ENCODE results near the gene PHF8. TPM values are rescaled to one million over a fixed set of nuclear protein-coding genes. Genes with fewer than 3 reads are reported as not detected.

PHF8 gene
- polyA plus RNA-seq, result 20.5 TPM
- long read RNA-seq, donor 1, full-length matches to known transcripts, result 1 of 1 reads
- long read RNA-seq, donor 1, partial matches to known transcripts, result 0 of 1 reads
- long read RNA-seq, donor 1, other reads (novel, unspliced or antisense), result 0 of 1 reads
- long read RNA-seq, donor 2, full-length matches to known transcripts, result 1 of 1 reads
- long read RNA-seq, donor 2, partial matches to known transcripts, result 0 of 1 reads
- long read RNA-seq, donor 2, other reads (novel, unspliced or antisense), result 0 of 1 reads
- long read RNA-seq, donor 3, full-length matches to known transcripts, result 1 of 1 reads
- long read RNA-seq, donor 3, partial matches to known transcripts, result 0 of 1 reads
- long read RNA-seq, donor 3, other reads (novel, unspliced or antisense), result 0 of 1 reads
- long read RNA-seq, donor 4, result 0 reads
- long read RNA-seq, donor 5, full-length matches to known transcripts, result 1 of 1 reads
- long read RNA-seq, donor 5, partial matches to known transcripts, result 0 of 1 reads
- long read RNA-seq, donor 5, other reads (novel, unspliced or antisense), result 0 of 1 reads
- long read RNA-seq, donor 6, result 0 reads
- long read RNA-seq, donor 7, result 0 reads
- long read RNA-seq, donor 8, result 0 reads
- long read RNA-seq, donor 9, result 0 reads
- long read RNA-seq, donor 10, partial matches to known transcripts, result 0 of 1 reads
- long read RNA-seq, donor 10, other reads (novel, unspliced or antisense), result 0 of 1 reads
- long read RNA-seq, donor 11, result 0 reads

DNA sequence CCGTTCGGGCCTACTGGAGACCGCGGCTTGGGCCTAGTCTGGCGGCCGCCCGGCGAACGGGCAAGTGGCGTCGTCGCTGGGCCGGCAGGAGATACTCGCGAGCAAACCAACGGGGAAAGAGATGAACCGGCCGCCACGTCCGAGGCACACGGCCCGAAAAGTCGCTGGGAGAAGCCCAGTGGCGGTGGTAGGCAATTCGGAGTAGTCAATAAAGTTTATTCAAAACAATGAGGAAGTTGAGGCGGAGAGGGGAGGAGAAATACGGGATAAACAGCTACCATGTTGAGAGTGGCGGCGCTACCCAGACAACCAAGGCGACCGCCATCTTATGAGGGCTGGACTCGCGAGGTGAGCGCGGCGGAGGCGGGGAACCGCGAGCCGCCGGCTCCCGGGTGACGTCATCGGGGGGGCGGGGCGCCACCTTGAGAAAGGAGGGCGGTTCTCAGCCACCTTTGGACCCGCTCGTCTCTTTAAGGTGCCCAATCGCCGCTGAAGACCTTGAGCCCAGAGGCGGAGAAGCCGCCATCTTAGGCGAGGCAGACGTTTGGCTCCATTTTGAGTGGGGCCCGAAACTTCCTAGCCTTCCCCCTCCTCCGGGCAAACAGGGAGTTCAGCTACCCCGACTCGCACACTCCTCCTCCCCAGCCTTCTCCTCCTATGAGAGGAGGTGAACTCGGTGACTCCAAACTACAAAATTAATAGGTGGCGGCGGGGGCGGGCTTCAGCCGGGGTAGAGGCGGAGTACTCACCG, at the start of gene PHF8:
Gene PHF8, minus strand, starts transcription at position 348 of the 751 bp plus-strand sequence. CDS start 1,745 bp downstream, outside the sequence.
- H3K4me3 ChIP-seq (ENCODE audit: low read length), result peak within 1 kb of the TSS; percentile 57
- H3K36me3 ChIP-seq (ENCODE audit: control insufficient read depth, insufficient read depth, low read length), result peaks cover 11% of the 10 kb centered on the region
- no peaks in the 10 kb centered on the region for H3K4me1 ChIP-seq (ENCODE audit: control insufficient read depth, insufficient read depth, low read length)
- H3K27ac ChIP-seq (ENCODE audit: low read length), result peak within 1 kb of the TSS; percentile 96
- DNase-seq, result peak; percentile 95 to 98
- no CpG with 5 or more reads among the region's 66 CpGs for WGBS (ENCODE audit: insufficient coverage, low lambda C conversion rate)
- H3K9me3 ChIP-seq (ENCODE audit: control insufficient read depth, low read depth, low read length), result no peaks in the 10 kb centered on the region
- no peaks in the 10 kb centered on the region for H3K27me3 ChIP-seq (ENCODE audit: control insufficient read depth, insufficient read depth, low read length)

DNA sequence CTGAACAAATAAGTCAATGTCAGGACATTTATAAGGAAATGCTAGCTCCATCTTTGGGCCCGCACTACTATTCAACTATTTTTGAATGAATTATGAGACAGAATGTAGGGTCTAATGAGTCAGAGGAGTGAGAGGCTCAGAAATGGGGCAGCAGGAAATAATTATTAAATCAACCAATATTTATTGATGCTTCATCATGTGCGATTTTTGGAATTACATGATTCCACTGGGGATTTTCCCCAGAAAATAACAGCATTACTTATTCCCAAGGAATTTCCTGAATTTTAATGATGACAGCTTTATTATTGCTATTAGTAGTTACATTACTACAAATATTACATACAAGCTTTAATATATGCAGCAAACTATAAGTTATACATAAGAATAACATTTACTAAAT, 49.3 kb upstream of the PHF8 start:
- Histone ChIP-seq H3K4me1 (ENCODE audit: control insufficient read depth, insufficient read depth, low read length) (no peaks in the 10 kb centered on the region), H3K4me3 (ENCODE audit: low read length) (no peak overlapping the region), H3K27ac (ENCODE audit: low read length) (no peak overlapping the region), H3K9me3 (ENCODE audit: control insufficient read depth, low read depth, low read length) (no peaks in the 10 kb centered on the region), H3K27me3 (ENCODE audit: control insufficient read depth, insufficient read depth, low read length) (no peaks in the 10 kb centered on the region), H3K36me3 (ENCODE audit: control insufficient read depth, insufficient read depth, low read length) (no peaks in the 10 kb centered on the region)
- no peak for DNase-seq
- no CpG with 5 or more reads among the region's 2 CpGs for WGBS (ENCODE audit: insufficient coverage, low lambda C conversion rate)

DNA sequence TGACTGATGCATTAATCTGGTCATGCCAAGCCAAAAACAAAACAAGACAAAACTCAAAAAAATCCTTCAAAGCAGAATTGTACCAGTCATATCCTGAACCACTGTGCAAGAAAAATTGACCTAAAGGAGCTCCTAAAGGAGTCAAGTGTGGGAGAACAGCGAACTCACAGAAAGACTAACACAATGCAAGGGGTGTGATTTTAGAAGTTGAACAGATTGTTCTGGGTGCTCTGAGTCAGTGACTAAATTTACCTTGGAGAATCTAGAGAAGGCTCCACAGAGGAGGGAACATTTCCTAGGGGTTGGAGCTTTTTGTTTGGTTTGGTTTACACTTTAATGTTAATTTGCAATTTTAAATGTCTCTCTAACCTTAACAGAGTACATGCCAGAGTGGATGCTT, 48.9 kb upstream of the PHF8 start:
- Histone ChIP-seq H3K27ac (ENCODE audit: low read length) (no peak overlapping the region), H3K36me3 (ENCODE audit: control insufficient read depth, insufficient read depth, low read length) (no peaks in the 10 kb centered on the region), H3K9me3 (ENCODE audit: control insufficient read depth, low read depth, low read length) (no peaks in the 10 kb centered on the region), H3K4me1 (ENCODE audit: control insufficient read depth, insufficient read depth, low read length) (no peaks in the 10 kb centered on the region), H3K4me3 (ENCODE audit: low read length) (no peak overlapping the region), H3K27me3 (ENCODE audit: control insufficient read depth, insufficient read depth, low read length) (no peaks in the 10 kb centered on the region)
- DNase-seq, result no peak
- WGBS (ENCODE audit: insufficient coverage, low lambda C conversion rate), result no CpG with 5 or more reads among the region's 1 CpG

DNA sequence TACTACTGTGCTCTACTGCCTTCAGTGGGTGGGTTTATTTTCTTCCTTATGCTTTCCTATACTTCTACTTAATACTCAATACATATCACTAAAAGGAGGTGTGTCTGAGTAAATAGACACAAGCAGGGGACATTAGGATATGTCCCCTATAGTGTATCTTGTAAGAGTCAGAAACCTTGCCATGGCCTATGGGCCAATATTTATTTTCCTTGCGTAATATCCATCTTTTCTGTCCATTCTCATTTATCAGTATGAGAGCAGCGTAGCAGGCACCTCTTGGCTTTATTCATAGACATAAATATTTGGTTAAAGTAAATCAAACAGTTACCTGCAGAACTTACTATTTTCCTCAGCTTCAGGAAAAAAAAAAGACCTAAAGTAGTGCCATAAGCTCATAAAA, 46.6 kb upstream of the PHF8 start:
- Histone ChIP-seq H3K27ac (ENCODE audit: low read length) (no peak overlapping the region), H3K4me1 (ENCODE audit: control insufficient read depth, insufficient read depth, low read length) (no peaks in the 10 kb centered on the region), H3K36me3 (ENCODE audit: control insufficient read depth, insufficient read depth, low read length) (no peaks in the 10 kb centered on the region), H3K9me3 (ENCODE audit: control insufficient read depth, low read depth, low read length) (no peaks in the 10 kb centered on the region), H3K27me3 (ENCODE audit: control insufficient read depth, insufficient read depth, low read length) (no peaks in the 10 kb centered on the region), H3K4me3 (ENCODE audit: low read length) (no peak overlapping the region)
- no peak for DNase-seq
- no CpG with 5 or more reads among the region's 2 CpGs for WGBS (ENCODE audit: insufficient coverage, low lambda C conversion rate)

DNA sequence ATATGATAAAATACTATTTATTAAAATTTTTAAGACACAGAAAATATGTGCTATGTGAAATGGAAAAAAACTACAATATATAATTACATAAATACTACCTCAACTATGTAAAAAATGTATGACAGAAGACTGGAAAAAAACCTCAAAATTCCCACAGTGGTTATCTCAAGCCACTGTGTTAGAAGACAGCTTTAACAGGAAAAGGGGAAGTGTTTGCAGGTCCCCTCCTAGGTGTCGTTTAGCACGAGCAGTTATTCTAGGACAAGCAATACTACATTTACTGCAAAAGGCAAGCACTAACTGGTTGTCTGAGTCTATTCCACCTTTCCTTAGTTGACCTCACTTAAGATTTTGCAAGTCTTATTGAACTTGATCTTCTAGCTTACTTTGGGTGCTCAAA, 44.9 kb upstream of the PHF8 start:
- Histone ChIP-seq H3K27me3 (ENCODE audit: control insufficient read depth, insufficient read depth, low read length) (no peaks in the 10 kb centered on the region), H3K27ac (ENCODE audit: low read length) (no peak overlapping the region), H3K9me3 (ENCODE audit: control insufficient read depth, low read depth, low read length) (no peaks in the 10 kb centered on the region), H3K36me3 (ENCODE audit: control insufficient read depth, insufficient read depth, low read length) (no peaks in the 10 kb centered on the region), H3K4me3 (ENCODE audit: low read length) (no peak overlapping the region), H3K4me1 (ENCODE audit: control insufficient read depth, insufficient read depth, low read length) (no peaks in the 10 kb centered on the region)
- WGBS (ENCODE audit: insufficient coverage, low lambda C conversion rate), result no CpG with 5 or more reads among the region's 2 CpGs
- DNase-seq, result no peak

DNA sequence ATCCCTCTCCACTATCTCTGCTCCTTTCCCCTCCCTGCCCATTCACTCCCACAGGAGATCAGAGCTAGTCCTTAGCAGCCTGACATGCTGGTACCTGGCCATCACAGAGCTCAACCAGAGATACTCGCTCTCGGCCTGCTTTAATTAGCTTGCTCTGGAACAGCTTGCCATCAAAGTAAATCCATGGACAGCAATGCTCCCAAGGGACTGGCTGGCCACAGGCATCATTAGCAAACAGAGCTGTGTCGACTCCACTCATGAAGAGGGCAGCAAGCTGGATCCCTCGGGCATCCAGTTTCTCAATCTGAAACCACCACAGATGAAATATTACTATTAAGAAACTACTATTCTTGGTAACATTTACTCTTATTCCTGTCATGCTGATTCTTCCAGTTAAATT, 43.4 kb upstream of the PHF8 start:
- no peak for DNase-seq
- H3K36me3 ChIP-seq (ENCODE audit: control insufficient read depth, insufficient read depth, low read length), result no peaks in the 10 kb centered on the region
- no peaks in the 10 kb centered on the region for H3K9me3 ChIP-seq (ENCODE audit: control insufficient read depth, low read depth, low read length)
- H3K27ac ChIP-seq (ENCODE audit: low read length), result no peak overlapping the region
- H3K4me1 ChIP-seq (ENCODE audit: control insufficient read depth, insufficient read depth, low read length), result no peaks in the 10 kb centered on the region
- no peaks in the 10 kb centered on the region for H3K27me3 ChIP-seq (ENCODE audit: control insufficient read depth, insufficient read depth, low read length)
- WGBS (ENCODE audit: insufficient coverage, low lambda C conversion rate), result no CpG with 5 or more reads among the region's 4 CpGs
- H3K4me3 ChIP-seq (ENCODE audit: low read length), result no peak overlapping the region

DNA sequence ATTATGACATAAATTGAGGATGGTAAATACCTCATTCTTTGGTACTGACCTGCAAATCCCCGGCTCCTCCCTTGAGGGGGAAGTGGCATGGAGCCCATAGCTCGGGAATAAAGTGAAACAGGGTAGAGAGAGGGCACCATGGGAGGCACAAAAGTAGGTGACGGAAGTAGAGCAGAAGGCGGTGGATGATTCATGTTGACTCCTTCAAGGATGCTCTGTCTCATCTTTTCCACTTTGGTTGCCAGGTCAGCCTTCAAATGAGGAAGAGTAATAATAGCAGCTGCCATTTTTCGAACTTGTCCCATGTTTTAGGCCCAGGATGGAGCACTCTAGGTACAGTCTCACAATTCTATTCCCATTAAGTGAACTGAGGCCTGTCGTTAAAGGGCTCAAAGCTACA, 41.4 kb upstream of the PHF8 start:
- H3K4me3 ChIP-seq (ENCODE audit: low read length), result no peak overlapping the region
- H3K27ac ChIP-seq (ENCODE audit: low read length), result no peak overlapping the region
- H3K4me1 ChIP-seq (ENCODE audit: control insufficient read depth, insufficient read depth, low read length), result no peaks in the 10 kb centered on the region
- WGBS (ENCODE audit: insufficient coverage, low lambda C conversion rate), result no CpG with 5 or more reads among the region's 6 CpGs
- H3K27me3 ChIP-seq (ENCODE audit: control insufficient read depth, insufficient read depth, low read length), result no peaks in the 10 kb centered on the region
- no peaks in the 10 kb centered on the region for H3K9me3 ChIP-seq (ENCODE audit: control insufficient read depth, low read depth, low read length)
- no peaks in the 10 kb centered on the region for H3K36me3 ChIP-seq (ENCODE audit: control insufficient read depth, insufficient read depth, low read length)
- DNase-seq, result no peak

DNA sequence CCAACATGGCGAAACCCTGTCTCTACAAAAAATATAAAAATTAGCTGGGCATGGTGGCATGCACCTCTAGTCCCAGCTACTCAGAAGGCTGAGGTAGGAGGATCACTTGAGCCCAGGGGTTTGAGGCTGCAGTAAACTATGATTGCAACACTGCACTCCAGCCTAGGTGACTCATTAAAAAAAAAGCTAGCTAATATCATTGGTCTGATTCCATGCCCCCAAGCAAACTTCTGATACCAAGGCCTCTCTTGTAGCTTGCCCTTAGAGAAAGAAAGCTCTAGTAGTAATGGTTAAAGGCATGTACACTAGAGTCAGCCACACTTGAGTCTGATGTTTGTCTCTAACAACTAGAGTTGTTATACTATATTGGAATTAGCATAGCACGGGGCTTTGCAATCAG, 32.6 kb upstream of the PHF8 start:
- no CpG with 5 or more reads among the region's 2 CpGs for WGBS (ENCODE audit: insufficient coverage, low lambda C conversion rate)
- no peaks in the 10 kb centered on the region for H3K27me3 ChIP-seq (ENCODE audit: control insufficient read depth, insufficient read depth, low read length)
- H3K36me3 ChIP-seq (ENCODE audit: control insufficient read depth, insufficient read depth, low read length), result no peaks in the 10 kb centered on the region
- DNase-seq, result no peak
- H3K4me1 ChIP-seq (ENCODE audit: control insufficient read depth, insufficient read depth, low read length), result no peaks in the 10 kb centered on the region
- H3K4me3 ChIP-seq (ENCODE audit: low read length), result no peak overlapping the region
- no peak overlapping the region for H3K27ac ChIP-seq (ENCODE audit: low read length)
- no peaks in the 10 kb centered on the region for H3K9me3 ChIP-seq (ENCODE audit: control insufficient read depth, low read depth, low read length)

DNA sequence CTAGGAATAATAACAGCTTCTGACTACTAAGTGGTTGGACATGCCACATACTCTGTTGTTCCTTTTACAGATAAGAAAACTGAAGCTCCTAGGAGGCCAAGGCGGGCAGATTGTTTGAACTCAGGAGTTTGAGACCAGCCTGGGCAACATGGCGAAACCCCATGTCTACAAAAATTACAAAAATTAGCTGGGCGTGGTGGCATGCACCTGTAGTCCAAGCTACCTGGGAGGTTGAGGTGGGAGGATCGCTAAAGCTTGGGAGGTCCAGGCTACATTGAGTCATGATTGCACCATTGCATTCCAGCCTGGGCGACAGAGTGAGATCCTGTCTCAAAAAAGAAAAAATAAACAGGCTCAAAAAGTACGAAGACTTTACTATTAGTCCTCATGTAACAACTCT, 30.6 kb upstream of the PHF8 start:
- H3K27ac ChIP-seq (ENCODE audit: low read length), result no peak overlapping the region
- WGBS (ENCODE audit: insufficient coverage, low lambda C conversion rate), result no CpG with 5 or more reads among the region's 6 CpGs

DNA sequence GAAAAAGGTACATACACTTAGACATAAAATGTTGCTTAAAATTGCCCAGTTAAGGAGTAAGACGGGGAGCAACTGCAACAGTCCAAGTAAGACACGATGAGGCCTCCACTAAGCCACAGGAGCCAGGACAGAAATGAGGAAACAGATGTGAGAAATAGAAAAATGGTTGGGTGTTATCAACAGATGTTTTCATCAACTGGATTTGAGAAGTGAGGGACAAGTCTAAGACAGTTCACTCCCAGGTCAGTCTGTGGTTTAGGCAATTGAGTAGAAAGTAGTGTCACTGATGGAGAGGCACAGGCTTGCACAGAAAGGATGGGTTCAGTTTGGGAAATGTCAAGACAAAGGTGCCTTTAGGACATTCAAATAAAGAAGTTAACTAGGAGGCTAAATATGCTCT, 23.5 kb upstream of the PHF8 start:
- WGBS (ENCODE audit: insufficient coverage, low lambda C conversion rate), result no CpG with 5 or more reads among the region's 2 CpGs
- Histone ChIP-seq H3K36me3 (ENCODE audit: control insufficient read depth, insufficient read depth, low read length) (no peaks in the 10 kb centered on the region), H3K4me1 (ENCODE audit: control insufficient read depth, insufficient read depth, low read length) (no peaks in the 10 kb centered on the region), H3K27ac (ENCODE audit: low read length) (no peak overlapping the region), H3K4me3 (ENCODE audit: low read length) (no peak overlapping the region), H3K9me3 (ENCODE audit: control insufficient read depth, low read depth, low read length) (no peaks in the 10 kb centered on the region), H3K27me3 (ENCODE audit: control insufficient read depth, insufficient read depth, low read length) (no peaks in the 10 kb centered on the region)
- no peak for DNase-seq

More for the DNA sequence above, 30.6 kb upstream of the PHF8 start:
- Histone ChIP-seq H3K36me3 (ENCODE audit: control insufficient read depth, insufficient read depth, low read length) (no peaks in the 10 kb centered on the region), H3K4me1 (ENCODE audit: control insufficient read depth, insufficient read depth, low read length) (no peaks in the 10 kb centered on the region), H3K9me3 (ENCODE audit: control insufficient read depth, low read depth, low read length) (no peaks in the 10 kb centered on the region), H3K4me3 (ENCODE audit: low read length) (no peak overlapping the region), H3K27me3 (ENCODE audit: control insufficient read depth, insufficient read depth, low read length) (no peaks in the 10 kb centered on the region)
- no peak for DNase-seq
